Osteocyte (in vitro differentiated cells): ENCODE results near the gene BCL2L1. TPM values are rescaled to one million over a fixed set of nuclear protein-coding genes. Genes with fewer than 3 reads are reported as not detected.

ENCODE experiments used
- DNase-seq: peaks from one replicate; pipeline ENCODE4 v3.0.0; 2021; ENCODE audit warnings: mixed read lengths; ENCODE audit not compliant: unreplicated experiment; ENCODE audit errors: extremely low spot score
- H3K27ac Mint-ChIP-seq: one replicate; pipeline ENCODE4 v1.8.0; 2021; ENCODE audit warnings: mild to moderate bottlenecking, mixed read lengths; ENCODE audit not compliant: unreplicated experiment
- H3K27me3 Mint-ChIP-seq: one replicate; pipeline ENCODE4 v1.8.0; 2021; ENCODE audit warnings: mixed read lengths; ENCODE audit not compliant: unreplicated experiment
- H3K36me3 Mint-ChIP-seq: one replicate; pipeline ENCODE4 v1.8.0; 2021; ENCODE audit warnings: mixed read lengths; ENCODE audit not compliant: unreplicated experiment
- H3K4me1 Mint-ChIP-seq: one replicate; pipeline ENCODE4 v1.8.0; 2021; ENCODE audit warnings: mixed read lengths; ENCODE audit not compliant: unreplicated experiment
- H3K4me3 Mint-ChIP-seq: one replicate; pipeline ENCODE4 v1.8.0; 2021; ENCODE audit warnings: mild to moderate bottlenecking, moderate library complexity, mixed read lengths; ENCODE audit not compliant: unreplicated experiment
- H3K9me3 Mint-ChIP-seq: one replicate; pipeline ENCODE4 v1.8.0; 2021; ENCODE audit warnings: mixed read lengths; ENCODE audit not compliant: unreplicated experiment
- CTCF ChIP-seq: fragments of 200-600 bp; sonication (generic); IDR thresholded peaks from 2 replicates; pipeline ENCODE4 v1.5.0; 2021; ENCODE audit warnings: antibody characterized with exemption, mild to moderate bottlenecking, moderate library complexity
- total RNA-seq: library from RNA; stranded (reverse); gene quantifications from 2 replicates; pipeline ENCODE4 v1.2.1, GENCODE V29; 2021

BCL2L1 gene
- total RNA-seq, 1 donor from 2014 or later = 67.0 TPM

- no peak for DNase-seq
- H3K27ac Mint-ChIP-seq = peak overlapping the region; percentile 95
- peaks cover 50% of the 10 kb centered on the region for H3K4me1 Mint-ChIP-seq
- H3K4me3 Mint-ChIP-seq = no peak overlapping the region
- no peak for TF ChIP-seq CTCF
- no peaks in the 10 kb centered on the region for H3K9me3 Mint-ChIP-seq
- peaks cover 13% of the 10 kb centered on the region for H3K36me3 Mint-ChIP-seq
- no peaks in the 10 kb centered on the region for H3K27me3 Mint-ChIP-seq
Measured at GRCh38 chr20:31699801-31700728, 22.6 kb downstream of the BCL2L1 start.

GRCh38 chr20:31698803-31699718, 23.6 kb downstream of the BCL2L1 start:
- TF ChIP-seq CTCF = no peak
- no peak for DNase-seq
- Mint-ChIP-seq H3K4me1 (peaks cover 48% of the 10 kb centered on the region), H3K27me3 (no peaks in the 10 kb centered on the region), H3K9me3 (no peaks in the 10 kb centered on the region), H3K4me3 (no peak overlapping the region), H3K36me3 (peaks cover 13% of the 10 kb centered on the region), H3K27ac (peak overlapping the region; percentile 95)

GRCh38 chr20:31698243-31698802, 24.3 kb downstream of the BCL2L1 start:
- Mint-ChIP-seq H3K27me3 (no peaks in the 10 kb centered on the region), H3K36me3 (peaks cover 13% of the 10 kb centered on the region), H3K27ac (peak overlapping the region; percentile 95), H3K9me3 (no peaks in the 10 kb centered on the region), H3K4me3 (no peak overlapping the region), H3K4me1 (peaks cover 55% of the 10 kb centered on the region)
- DNase-seq = no peak
- TF ChIP-seq CTCF = no peak

- no peak for TF ChIP-seq CTCF
- Mint-ChIP-seq H3K27me3 (no peaks in the 10 kb centered on the region), H3K36me3 (peaks cover 13% of the 10 kb centered on the region), H3K4me1 (peaks cover 59% of the 10 kb centered on the region), H3K4me3 (no peak overlapping the region), H3K9me3 (no peaks in the 10 kb centered on the region), H3K27ac (peak overlapping the region; percentile 39)
- no peak for DNase-seq
Measured at GRCh38 chr20:31695849-31696804, 26.5 kb downstream of the BCL2L1 start.
